ENCODE results near the gene CENPM.

The CENPM gene

GRCh38 chr22:41905411-41906202 is 41.3 kb downstream of the CENPM start:
- H3K36me3 Mint-ChIP-seq (ENCODE audit: insufficient read depth), result peaks cover 11% of the 10 kb centered on the region

GRCh38 chr22:41904450-41905410 is 42.2 kb downstream of the CENPM start:
- peaks cover 14% of the 10 kb centered on the region for H3K36me3 Mint-ChIP-seq (ENCODE audit: insufficient read depth)
- ATAC-seq (replicated peaks; ENCODE audit: extremely low read depth, poor library complexity, severe bottlenecking) (no peak), DNase-seq (ENCODE audit: low spot score in 2 of 2) (no peak)
- no peak overlapping the region for H3K27ac Mint-ChIP-seq (ENCODE audit: low read depth)
- peaks cover 9% of the 10 kb centered on the region for H3K27me3 Mint-ChIP-seq
- no peaks in the 10 kb centered on the region for H3K9me3 Mint-ChIP-seq
- no peak overlapping the region for H3K4me3 Mint-ChIP-seq
- peaks cover 25% of the 10 kb centered on the region for H3K4me1 Mint-ChIP-seq

More at GRCh38 chr22:41905411-41906202, 41.3 kb downstream of the CENPM start:
- Mint-ChIP-seq H3K27me3 (peaks cover 9% of the 10 kb centered on the region), H3K27ac (ENCODE audit: low read depth) (no peak overlapping the region), H3K4me1 (peaks cover 25% of the 10 kb centered on the region), H3K4me3 (no peak overlapping the region), H3K9me3 (no peaks in the 10 kb centered on the region)
- DNase-seq (ENCODE audit: low spot score in 2 of 2) (no peak), ATAC-seq (replicated peaks; ENCODE audit: extremely low read depth, poor library complexity, severe bottlenecking) (no peak)

GRCh38 chr22:41902932-41903421 is 44.0 kb downstream of the CENPM start:
- Mint-ChIP-seq H3K27ac (ENCODE audit: low read depth) (no peak overlapping the region), H3K4me1 (peaks cover 10% of the 10 kb centered on the region), H3K27me3 (no peaks in the 10 kb centered on the region), H3K9me3 (no peaks in the 10 kb centered on the region), H3K4me3 (no peak overlapping the region), H3K36me3 (ENCODE audit: insufficient read depth) (peaks cover 14% of the 10 kb centered on the region)
- ATAC-seq (replicated peaks; ENCODE audit: extremely low read depth, poor library complexity, severe bottlenecking), result no peak
- DNase-seq (ENCODE audit: low spot score in 2 of 2), result no peak

- H3K27ac Mint-ChIP-seq (ENCODE audit: low read depth), result no peak overlapping the region
- H3K4me3 Mint-ChIP-seq, result no peak overlapping the region
- DNase-seq (ENCODE audit: low spot score in 2 of 2) (no peak), ATAC-seq (replicated peaks; ENCODE audit: extremely low read depth, poor library complexity, severe bottlenecking) (no peak)
- peaks cover 5% of the 10 kb centered on the region for H3K4me1 Mint-ChIP-seq
- no peaks in the 10 kb centered on the region for H3K9me3 Mint-ChIP-seq
- no peaks in the 10 kb centered on the region for H3K27me3 Mint-ChIP-seq
- H3K36me3 Mint-ChIP-seq (ENCODE audit: insufficient read depth), result peaks cover 18% of the 10 kb centered on the region
Measured at GRCh38 chr22:41902016-41902415, 44.9 kb downstream of the CENPM start.

GRCh38 chr22:41900652-41901312 is 46.2 kb downstream of the CENPM start:
- peaks cover 2% of the 10 kb centered on the region for H3K4me1 Mint-ChIP-seq
- H3K27ac Mint-ChIP-seq (ENCODE audit: low read depth), result no peak overlapping the region
- H3K4me3 Mint-ChIP-seq, result no peak overlapping the region
- ATAC-seq (replicated peaks; ENCODE audit: extremely low read depth, poor library complexity, severe bottlenecking), result no peak
- no peaks in the 10 kb centered on the region for H3K9me3 Mint-ChIP-seq
- peaks cover 22% of the 10 kb centered on the region for H3K36me3 Mint-ChIP-seq (ENCODE audit: insufficient read depth)
- no peaks in the 10 kb centered on the region for H3K27me3 Mint-ChIP-seq
- no peak for DNase-seq (ENCODE audit: low spot score in 2 of 2)

- no peak overlapping the region for H3K27ac Mint-ChIP-seq (ENCODE audit: low read depth)
- DNase-seq (ENCODE audit: low spot score in 2 of 2) (no peak), ATAC-seq (replicated peaks; ENCODE audit: extremely low read depth, poor library complexity, severe bottlenecking) (no peak)
- H3K9me3 Mint-ChIP-seq, result no peaks in the 10 kb centered on the region
- no peak overlapping the region for H3K4me3 Mint-ChIP-seq
- no peaks in the 10 kb centered on the region for H3K27me3 Mint-ChIP-seq
- peaks cover 25% of the 10 kb centered on the region for H3K36me3 Mint-ChIP-seq (ENCODE audit: insufficient read depth)
- H3K4me1 Mint-ChIP-seq, result no peaks in the 10 kb centered on the region
Measured at GRCh38 chr22:41899992-41900651, 46.8 kb downstream of the CENPM start.

- ATAC-seq (replicated peaks; ENCODE audit: extremely low read depth, poor library complexity, severe bottlenecking), result no peak
- no peaks in the 10 kb centered on the region for H3K27me3 Mint-ChIP-seq
- H3K36me3 Mint-ChIP-seq (ENCODE audit: insufficient read depth), result peaks cover 27% of the 10 kb centered on the region
- no peak overlapping the region for H3K4me3 Mint-ChIP-seq
- no peak overlapping the region for H3K27ac Mint-ChIP-seq (ENCODE audit: low read depth)
- no peak for DNase-seq (ENCODE audit: low spot score in 2 of 2)
- H3K9me3 Mint-ChIP-seq, result no peaks in the 10 kb centered on the region
- no peaks in the 10 kb centered on the region for H3K4me1 Mint-ChIP-seq
Measured at GRCh38 chr22:41899110-41899509, 47.8 kb downstream of the CENPM start.

- H3K4me3 Mint-ChIP-seq, result no peak overlapping the region
- no peak overlapping the region for H3K27ac Mint-ChIP-seq (ENCODE audit: low read depth)
- no peaks in the 10 kb centered on the region for H3K9me3 Mint-ChIP-seq
- peaks cover 25% of the 10 kb centered on the region for H3K36me3 Mint-ChIP-seq (ENCODE audit: insufficient read depth)
- H3K27me3 Mint-ChIP-seq, result no peaks in the 10 kb centered on the region
- ATAC-seq (replicated peaks; ENCODE audit: extremely low read depth, poor library complexity, severe bottlenecking) (no peak), DNase-seq (ENCODE audit: low spot score in 2 of 2) (no peak)
- H3K4me1 Mint-ChIP-seq, result no peaks in the 10 kb centered on the region
Measured at GRCh38 chr22:41898645-41899044, 48.3 kb downstream of the CENPM start.

- Mint-ChIP-seq H3K36me3 (ENCODE audit: insufficient read depth) (peaks cover 33% of the 10 kb centered on the region), H3K27ac (ENCODE audit: low read depth) (no peak overlapping the region), H3K4me1 (no peaks in the 10 kb centered on the region), H3K9me3 (no peaks in the 10 kb centered on the region), H3K4me3 (no peak overlapping the region), H3K27me3 (no peaks in the 10 kb centered on the region)
- ATAC-seq (replicated peaks; ENCODE audit: extremely low read depth, poor library complexity, severe bottlenecking) (no peak), DNase-seq (ENCODE audit: low spot score in 2 of 2) (no peak)
Measured at GRCh38 chr22:41893591-41894375, 53.2 kb downstream of the CENPM start.

GRCh38 chr22:41892721-41893120 is 54.2 kb downstream of the CENPM start:
- H3K4me1 Mint-ChIP-seq, result no peaks in the 10 kb centered on the region
- DNase-seq (ENCODE audit: low spot score in 2 of 2) (no peak), ATAC-seq (replicated peaks; ENCODE audit: extremely low read depth, poor library complexity, severe bottlenecking) (no peak)
- H3K9me3 Mint-ChIP-seq, result no peaks in the 10 kb centered on the region
- peaks cover 37% of the 10 kb centered on the region for H3K36me3 Mint-ChIP-seq (ENCODE audit: insufficient read depth)
- no peak overlapping the region for H3K4me3 Mint-ChIP-seq
- no peak overlapping the region for H3K27ac Mint-ChIP-seq (ENCODE audit: low read depth)
- no peaks in the 10 kb centered on the region for H3K27me3 Mint-ChIP-seq

GRCh38 chr22:41891407-41891806 is 55.5 kb downstream of the CENPM start:
- DNase-seq (ENCODE audit: low spot score in 2 of 2), result no peak
- Mint-ChIP-seq H3K27me3 (no peaks in the 10 kb centered on the region), H3K9me3 (no peaks in the 10 kb centered on the region), H3K4me1 (no peaks in the 10 kb centered on the region), H3K36me3 (ENCODE audit: insufficient read depth) (peaks cover 44% of the 10 kb centered on the region), H3K27ac (ENCODE audit: low read depth) (no peak overlapping the region), H3K4me3 (no peak overlapping the region)
- no peak for ATAC-seq (replicated peaks; ENCODE audit: extremely low read depth, poor library complexity, severe bottlenecking)
